Effector CD8-positive, alpha-beta T cell (primary cell): ENCODE data around the gene ALAD.
A peak's percentile ranks its signal among the peaks of the same experiment; 100 is the strongest.
"Not testable (repeated sequence)": the region's sequence is repeated elsewhere in the genome, so short reads cannot be mapped to it uniquely, and the experiment has no call there.

Experiments
- DNase-seq: peaks from one replicate; lab custom pipeline; 2025; lab: John Stamatoyannopoulos, UW
- total RNA-seq, 4 experiments: gene quantifications; one replicate each; lab custom pipeline; 2026; lab: John Stamatoyannopoulos, UW

Gene ALAD
- 24.7 to 59.4 (median 34.0) reads per million in 4 experiments for total RNA-seq

GRCh38 chr9:113401027-113401792 lies at the start of gene ALAD:
Gene ALAD (minus strand): TSS chr9:113401284. CDS start chr9:113393559, 7,725 bp downstream.
- peak; percentile 99 for DNase-seq

- DNase-seq = no peak
Observed at GRCh38 chr9:113449376-113449775, 48.3 kb upstream of the ALAD start.

- no peak for DNase-seq
Observed at GRCh38 chr9:113446323-113446740, 45.2 kb upstream of the ALAD start.

GRCh38 chr9:113444736-113445135 lies 43.7 kb upstream of the ALAD start:
- no peak for DNase-seq

GRCh38 chr9:113437716-113438115 lies 36.6 kb upstream of the ALAD start:
- not testable (repeated sequence) for DNase-seq

- DNase-seq = no peak
Observed at GRCh38 chr9:113436728-113437515, 35.8 kb upstream of the ALAD start.

GRCh38 chr9:113431191-113431590 lies 30.1 kb upstream of the ALAD start:
- no peak for DNase-seq

GRCh38 chr9:113428062-113428615 lies 27.1 kb upstream of the ALAD start:
- no peak for DNase-seq

- DNase-seq = no peak
Observed at GRCh38 chr9:113427629-113428028, 26.5 kb upstream of the ALAD start.

- DNase-seq = no peak
Observed at GRCh38 chr9:113426701-113427100, 25.6 kb upstream of the ALAD start.

GRCh38 chr9:113425072-113425471 lies 24.0 kb upstream of the ALAD start:
- DNase-seq = no peak

GRCh38 chr9:113421726-113422125 lies 20.6 kb upstream of the ALAD start:
- DNase-seq = no peak

GRCh38 chr9:113417370-113417769 lies 16.3 kb upstream of the ALAD start:
- no peak for DNase-seq

- no peak for DNase-seq
Observed at GRCh38 chr9:113416149-113416721, 15.2 kb upstream of the ALAD start.

- DNase-seq = peak; percentile 87
Observed at GRCh38 chr9:113410207-113410864, 9.3 kb upstream of the ALAD start, which contains the start of the genes C9orf43 and POLE3. Gene C9orf43 (plus strand): TSS chr9:113410747. CDS start chr9:113413494, 2,747 bp downstream. Gene POLE3 (minus strand): TSS chr9:113410675. CDS start chr9:113410293, 382 bp downstream.

- DNase-seq = no peak
Observed at GRCh38 chr9:113409883-113410206, 8.8 kb upstream of the ALAD start.

- no peak for DNase-seq
Observed at GRCh38 chr9:113409481-113409880, 8.4 kb upstream of the ALAD start.

- peak; percentile 36 for DNase-seq
Observed at GRCh38 chr9:113406873-113407511, 5.9 kb upstream of the ALAD start.

- DNase-seq = not testable (repeated sequence)
Observed at GRCh38 chr9:113406353-113406752, 5.3 kb upstream of the ALAD start.

- no peak for DNase-seq
Observed at GRCh38 chr9:113403646-113404045, 2.6 kb upstream of the ALAD start.

- no peak for DNase-seq
Observed at GRCh38 chr9:113399646-113400200, 1.4 kb downstream of the ALAD start.
